Thyroid gland (tissue), 4 donors: ENCODE results near the gene AKAP7. TPM values are rescaled to one million over a fixed set of nuclear protein-coding genes. Genes with fewer than 3 reads are reported as not detected.
"Not testable (repeated sequence)": the region's sequence is repeated elsewhere in the genome, so short reads cannot be mapped to it uniquely, and the experiment has no call there.

ENCODE experiments used
- DNase-seq, 2 donors: peaks; one replicate each; pipeline ENCODE4 v3.0.0-alpha.2; 2019
- H3K27ac ChIP-seq, 3 donors: fragments of 200-600 bp; sonication (generic); 1 replicate in 2 of 3; 2 replicates in 1 of 3; pipeline ENCODE4 v1.5.1; 2016 to 2019; ENCODE audit warnings: mild to moderate bottlenecking in 1 of 3, moderate library complexity in 1 of 3
- H3K27me3 ChIP-seq: fragments of 200-600 bp; sonication (generic); one replicate; pipeline ENCODE4 v1.5.1; 2019
- H3K36me3 ChIP-seq, 2 donors: fragments of 200-600 bp; sonication (generic); one replicate each; pipeline ENCODE4 v1.5.1; 2016 to 2019
- H3K4me1 ChIP-seq, 2 donors: fragments of 200-600 bp; sonication (generic); one replicate each; pipeline ENCODE4 v1.5.1; 2017 to 2019
- H3K4me3 ChIP-seq, 3 donors: fragments of 200-600 bp; sonication (generic); replicated peaks in 1 of 3; 1 replicate in 2 of 3; 2 replicates in 1 of 3; pipeline ENCODE4 v1.5.1; 2016; ENCODE audit warnings: mild to moderate bottlenecking in 1 of 3
- H3K9me3 ChIP-seq: fragments of 200-600 bp; sonication (generic); one replicate; pipeline ENCODE4 v1.5.1; 2017
- POLR2A ChIP-seq, 2 donors: fragments of 450-650 bp; IDR thresholded peaks; one replicate each; pipeline ENCODE4 v1.6.1; 2017; ENCODE audit warnings: antibody characterized with exemption in 2 of 2, mild to moderate bottlenecking in 2 of 2, moderate library complexity in 1 of 2
- WGBS, 2 donors: methylation state at CpG; one replicate each; pipeline ENCODE4 v1.1.5; 2017; 5-methylcytosine and 5-hydroxymethylcytosine counted together
- intact Hi-C: fragments of 100-400 bp; cut with DNase I; formaldehyde crosslinking; loops from one replicate; pipeline ENCODE4 v1.15.1; 2023
- total RNA-seq, 4 donors: library from RNA; depleted of rRNA; stranded (reverse); fragments of >200 nt; gene quantifications; one replicate each; pipeline ENCODE4 v1.2.3, GENCODE V29; 2016
- TF ChIP-seq, protein P1 (sequence below), 6 experiments: fragments of 200-600 bp in 3 of 6; fragments of 450-650 bp in 3 of 6; sonication (generic) in 3 of 6; IDR thresholded peaks; one replicate each; pipeline ENCODE4 v1.5.1; 2016 to 2019; ENCODE audit warnings: antibody characterized with exemption in 6 of 6, mild to moderate bottlenecking in 2 of 6, inconsistent platforms in 1 of 6, moderate library complexity in 1 of 6

The AKAP7 gene
- total RNA-seq, 4 donors from 2014 or later = 11.7 to 19.1 (median 12.4) TPM

GRCh38 chr6:131295081-131295480 is 159.8 kb downstream of the AKAP7 start:
- Histone ChIP-seq H3K36me3 (no peaks in the 10 kb centered on the region), H3K27me3 (no peaks in the 10 kb centered on the region), H3K27ac (no peak overlapping the region), H3K4me3 (no peak overlapping the region), H3K4me1 (peaks cover 23 to 26% of the 10 kb centered on the region in 2 donors), H3K9me3 (no peaks in the 10 kb centered on the region)
- DNase-seq = no peak
- 90 to 94% methylated on average over 4 to 10 of the region's 10 CpGs for WGBS, 2 donors
- TF ChIP-seq, protein P1, sequence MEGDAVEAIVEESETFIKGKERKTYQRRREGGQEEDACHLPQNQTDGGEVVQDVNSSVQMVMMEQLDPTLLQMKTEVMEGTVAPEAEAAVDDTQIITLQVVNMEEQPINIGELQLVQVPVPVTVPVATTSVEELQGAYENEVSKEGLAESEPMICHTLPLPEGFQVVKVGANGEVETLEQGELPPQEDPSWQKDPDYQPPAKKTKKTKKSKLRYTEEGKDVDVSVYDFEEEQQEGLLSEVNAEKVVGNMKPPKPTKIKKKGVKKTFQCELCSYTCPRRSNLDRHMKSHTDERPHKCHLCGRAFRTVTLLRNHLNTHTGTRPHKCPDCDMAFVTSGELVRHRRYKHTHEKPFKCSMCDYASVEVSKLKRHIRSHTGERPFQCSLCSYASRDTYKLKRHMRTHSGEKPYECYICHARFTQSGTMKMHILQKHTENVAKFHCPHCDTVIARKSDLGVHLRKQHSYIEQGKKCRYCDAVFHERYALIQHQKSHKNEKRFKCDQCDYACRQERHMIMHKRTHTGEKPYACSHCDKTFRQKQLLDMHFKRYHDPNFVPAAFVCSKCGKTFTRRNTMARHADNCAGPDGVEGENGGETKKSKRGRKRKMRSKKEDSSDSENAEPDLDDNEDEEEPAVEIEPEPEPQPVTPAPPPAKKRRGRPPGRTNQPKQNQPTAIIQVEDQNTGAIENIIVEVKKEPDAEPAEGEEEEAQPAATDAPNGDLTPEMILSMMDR (IDR thresholded peaks at IDR 0.05) = no peak
- no peak for TF ChIP-seq POLR2A (IDR thresholded peaks at IDR 0.05)
- intact Hi-C loops = no loop called here

DNA sequence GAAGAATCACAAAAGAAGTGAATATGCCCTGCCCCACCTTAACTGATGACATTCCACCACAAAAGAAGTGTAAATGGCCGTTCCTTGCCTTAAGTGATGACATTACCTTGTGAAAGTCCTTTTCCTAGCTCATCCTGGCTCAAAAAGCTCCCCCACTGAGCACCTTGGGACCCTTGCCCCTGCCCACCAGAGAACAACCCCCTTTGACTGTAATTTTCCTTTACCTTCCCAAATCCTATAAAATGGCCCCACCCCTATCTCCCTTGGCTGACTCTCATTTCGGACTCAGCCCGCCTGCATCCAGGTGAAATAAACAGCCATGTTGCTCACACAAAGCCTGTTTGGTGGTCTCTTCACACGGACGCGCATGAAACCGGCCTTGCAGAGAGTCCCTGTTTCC is 165.6 kb downstream of the AKAP7 start:
- WGBS, 2 donors = 94 to 97% methylated on average over 6 to 7 of the region's 7 CpGs
- H3K9me3 ChIP-seq, H3K4me3 ChIP-seq, H3K27me3 ChIP-seq, H3K36me3 ChIP-seq, DNase-seq, H3K4me1 ChIP-seq, H3K27ac ChIP-seq, intact Hi-C loops: not testable (repeated sequence)

DNA sequence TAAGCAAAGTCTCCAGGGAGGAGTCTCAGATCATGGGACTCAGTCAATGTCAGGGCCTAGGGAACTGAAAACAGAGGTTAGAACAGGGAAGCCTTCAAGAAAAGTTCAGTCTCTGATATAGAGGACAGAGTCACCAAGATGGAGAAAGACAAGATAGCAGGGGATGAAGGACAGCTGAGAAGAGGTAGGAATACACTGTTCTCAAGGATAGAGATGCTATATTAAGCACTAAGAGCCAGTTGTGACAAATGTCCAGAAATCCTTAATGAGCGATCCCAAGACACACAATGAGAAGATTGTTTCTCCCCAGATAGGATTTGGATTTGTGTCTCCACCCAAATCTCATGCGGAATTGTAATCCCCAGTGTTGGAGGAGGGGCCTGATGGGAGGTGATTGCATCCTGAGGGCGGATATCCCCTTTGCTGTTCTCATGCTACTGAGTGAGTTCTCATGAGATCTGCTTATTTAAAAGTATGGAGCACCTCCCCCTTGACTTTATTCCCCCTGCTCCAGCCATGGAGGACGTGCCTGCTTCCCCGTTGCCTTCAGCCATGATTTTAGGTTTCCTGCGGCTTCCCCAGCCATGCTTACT is 168.2 kb downstream of the AKAP7 start:
- no peak overlapping the region for H3K4me3 ChIP-seq
- no peaks in the 10 kb centered on the region for H3K9me3 ChIP-seq
- TF ChIP-seq, protein P1 (IDR thresholded peaks at IDR 0.05) = no peak
- TF ChIP-seq POLR2A (IDR thresholded peaks at IDR 0.05) = no peak
- H3K27ac ChIP-seq = no peak overlapping the region
- no peaks in the 10 kb centered on the region for H3K4me1 ChIP-seq
- intact Hi-C loops = no loop called here
- H3K27me3 ChIP-seq = no peaks in the 10 kb centered on the region
- DNase-seq = no peak
- no peaks in the 10 kb centered on the region for H3K36me3 ChIP-seq
- 87 to 91% methylated on average over 6 of the region's 6 CpGs for WGBS, 2 donors

DNA sequence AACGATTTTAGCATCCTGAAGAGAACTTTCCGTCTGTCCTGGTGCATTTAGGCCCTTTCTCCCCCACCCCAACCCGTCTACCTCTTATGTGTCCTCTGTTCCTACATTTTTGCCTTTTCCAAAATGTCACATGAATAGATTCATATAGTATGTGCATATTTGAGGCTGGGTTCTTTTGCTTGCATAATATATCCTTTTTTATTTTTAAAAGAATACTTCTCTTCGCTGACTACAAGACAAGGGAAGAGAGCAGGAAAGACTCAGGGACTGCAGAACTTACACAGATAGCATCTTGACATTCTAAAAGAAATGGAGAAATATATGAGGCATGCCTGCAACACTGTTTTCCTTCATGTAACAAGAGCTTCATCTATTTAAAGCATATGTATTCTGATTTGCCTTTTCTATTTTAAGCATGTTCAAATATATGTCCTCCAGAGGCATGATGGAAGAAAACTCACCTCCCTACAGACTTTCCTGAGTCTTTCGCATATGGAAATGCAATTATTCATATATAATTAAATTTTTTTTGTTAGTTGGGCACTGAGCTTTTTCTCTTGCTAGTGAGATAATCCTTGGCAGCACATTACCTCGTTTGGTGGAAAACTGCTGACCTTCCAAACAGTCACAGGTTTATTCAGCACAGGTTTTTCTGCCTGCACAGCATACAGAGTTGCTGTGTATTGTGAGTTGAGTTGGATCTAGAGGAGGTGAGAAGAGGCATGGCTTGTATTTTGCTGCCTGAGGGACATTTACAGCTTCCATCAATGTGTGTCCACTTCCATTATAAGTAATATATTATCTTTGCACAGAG is 170.0 kb downstream of the AKAP7 start:
- H3K27me3 ChIP-seq = no peaks in the 10 kb centered on the region
- no peaks in the 10 kb centered on the region for H3K4me1 ChIP-seq
- 74 to 79% methylated on average over 6 of the region's 6 CpGs for WGBS, 2 donors
- H3K4me3 ChIP-seq = no peak overlapping the region
- H3K9me3 ChIP-seq = no peaks in the 10 kb centered on the region
- H3K27ac ChIP-seq = no peak overlapping the region
- no peaks in the 10 kb centered on the region for H3K36me3 ChIP-seq
- no peak for DNase-seq
- intact Hi-C loops = no loop called here
- TF ChIP-seq POLR2A (IDR thresholded peaks at IDR 0.05) = no peak
- TF ChIP-seq, protein P1 (IDR thresholded peaks at IDR 0.05) = no peak

DNA sequence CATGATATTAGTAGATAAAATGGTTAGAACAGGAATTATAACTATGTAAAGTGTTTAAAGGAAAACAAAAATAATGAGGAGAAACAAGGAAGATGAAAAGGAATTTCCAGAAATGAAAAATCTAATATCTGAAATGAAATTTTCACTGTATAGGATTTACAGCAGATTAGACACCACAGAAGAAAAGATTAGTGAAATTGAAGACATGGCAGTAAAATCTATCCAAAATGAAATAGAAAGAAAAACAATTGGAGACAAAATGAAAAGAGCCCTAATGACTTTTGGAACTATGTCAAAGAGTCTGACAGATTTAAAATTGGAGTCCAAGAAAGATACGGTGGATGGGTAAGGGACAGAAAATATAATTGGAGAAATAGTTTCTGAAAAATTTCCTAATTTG is 174.2 kb downstream of the AKAP7 start:
- no peak for TF ChIP-seq POLR2A (IDR thresholded peaks at IDR 0.05)
- TF ChIP-seq, protein P1 (IDR thresholded peaks at IDR 0.05) = no peak
- no peak for DNase-seq
- Histone ChIP-seq H3K36me3 (no peaks in the 10 kb centered on the region), H3K9me3 (no peaks in the 10 kb centered on the region), H3K4me1 (no peaks in the 10 kb centered on the region), H3K4me3 (no peak overlapping the region), H3K27ac (no peak overlapping the region), H3K27me3 (no peaks in the 10 kb centered on the region)
- 90 to 100% methylated on average over 1 of the region's 1 CpG for WGBS, 2 donors
- intact Hi-C loops = no loop called here
